Panc1 (cell line): ENCODE data around the gene ZNF765.

Experiments used
- CTCF ChIP-seq: fragments of 450-650 bp; IDR thresholded peaks from 2 replicates; pipeline ENCODE4 v1.5.1; 2017; ENCODE audit warnings: mild to moderate bottlenecking
- POLR2AphosphoS5 ChIP-seq: IDR thresholded peaks from 2 replicates; pipeline ENCODE4 v1.6.1; 2012; ENCODE audit warnings: mild to moderate bottlenecking, low read depth, low read length, moderate library complexity
- REST ChIP-seq, 2 experiments: IDR thresholded peaks; 2 replicates each; pipeline ENCODE4 v1.6.1; 2011 to 2012; ENCODE audit warnings: low read depth in 2 of 2, control low read depth in 1 of 2, low read length in 1 of 2, mild to moderate bottlenecking in 1 of 2, moderate library complexity in 1 of 2; ENCODE audit not compliant: insufficient read depth in 1 of 2
- SIN3A ChIP-seq: IDR thresholded peaks from 2 replicates; pipeline ENCODE4 v1.6.1; 2012; ENCODE audit warnings: low read depth, mild to moderate bottlenecking, low read length, moderate library complexity, borderline replicate concordance; ENCODE audit not compliant: insufficient read depth
- TCF7L2 ChIP-seq: IDR thresholded peaks from 2 replicates; pipeline ENCODE4 v1.6.1; 2011; ENCODE audit warnings: mild to moderate bottlenecking, low read depth, low read length, inconsistent platforms

GRCh38 chr19:53365899-53366493 lies 29.0 kb upstream of the ZNF765 start:
- TF ChIP-seq CTCF = no peak
- TF ChIP-seq POLR2AphosphoS5 = no peak
- no peak for TF ChIP-seq REST (IDR thresholded peaks at IDR 0.05; ENCODE audit: insufficient read depth in 1 of 2, low read depth in 2 of 2, low read length in 1 of 2)
- TF ChIP-seq TCF7L2 = no peak
- TF ChIP-seq SIN3A = 0 out of 2 replicates have a peak, but pooled peaks have one; percentile 25
